ENCODE results near the gene FAT2.
"Not testable (repeated sequence)": the region's sequence is repeated elsewhere in the genome, so short reads cannot be mapped to it uniquely, and the experiment has no call there.

FAT2 gene

DNA sequence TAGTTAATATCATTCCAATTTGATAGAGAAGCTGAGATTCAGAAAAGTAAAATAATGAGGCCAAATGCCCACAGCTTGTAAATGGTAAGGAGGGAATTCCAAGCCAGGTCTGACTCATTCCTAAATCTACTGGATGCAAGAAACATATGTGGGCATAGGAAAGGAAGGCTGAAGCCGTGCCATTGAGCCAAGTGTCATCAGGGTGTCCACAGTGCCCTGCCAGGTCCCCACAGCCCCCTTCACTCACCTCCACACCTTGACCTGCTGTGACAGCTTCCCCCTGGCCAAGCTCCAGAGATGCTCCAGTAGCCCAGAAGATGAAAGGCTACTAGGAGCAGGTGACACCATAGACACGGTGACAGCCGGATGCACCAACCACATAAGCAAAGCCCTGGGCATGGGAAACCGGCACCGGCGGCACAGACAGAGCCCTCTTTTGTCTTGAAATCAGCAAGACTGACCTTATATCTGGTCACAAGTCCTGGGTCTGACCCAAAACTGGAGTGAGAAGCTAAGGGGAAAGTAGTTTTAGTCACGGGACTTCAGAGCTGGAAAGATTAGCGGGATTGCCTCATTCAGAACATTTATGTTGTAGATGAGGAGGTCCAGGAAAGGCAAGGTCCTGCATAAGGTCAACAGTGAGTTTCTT, 20.1 kb upstream of the FAT2 start:
- DNase-seq: no peak

DNA sequence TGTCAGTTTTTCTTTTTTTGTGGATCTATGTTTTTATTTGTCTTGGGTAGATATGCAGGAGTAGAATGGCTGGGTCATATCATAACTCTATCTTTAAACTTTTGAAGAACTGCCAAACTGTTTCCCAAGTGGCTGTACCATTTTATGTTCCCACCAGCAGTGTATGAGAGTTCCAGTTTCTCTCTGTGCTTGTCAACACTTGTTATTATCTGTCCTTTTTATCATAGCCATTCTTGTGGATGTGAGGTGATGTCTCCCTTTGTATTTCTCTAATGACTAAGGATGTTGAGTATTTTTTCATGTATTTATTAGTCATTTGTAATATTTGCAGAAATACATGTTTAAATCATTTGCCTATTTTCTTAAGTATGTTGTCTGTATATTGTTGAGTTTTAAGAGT, 17.4 kb upstream of the FAT2 start:
- DNase-seq: no peak

DNA sequence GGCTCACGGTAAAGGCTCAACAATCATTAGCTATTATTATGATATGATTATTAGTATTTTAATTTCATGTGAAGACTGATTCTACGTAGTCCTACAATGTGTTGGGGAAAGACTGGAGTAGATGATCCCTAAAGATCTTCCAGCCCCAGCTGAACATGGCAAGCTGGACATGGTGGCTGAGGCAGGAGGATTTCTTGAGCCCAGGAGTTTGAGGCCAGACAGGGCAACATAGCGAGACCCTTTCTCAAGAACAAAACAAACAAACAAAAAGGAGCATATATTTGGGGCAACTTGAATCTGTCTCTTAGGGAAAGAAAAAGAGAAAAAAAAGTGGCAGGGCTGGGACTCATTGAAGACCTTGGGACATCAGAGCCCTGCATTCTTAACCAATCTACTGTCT, 16.2 kb upstream of the FAT2 start:
- no peak for DNase-seq

DNA sequence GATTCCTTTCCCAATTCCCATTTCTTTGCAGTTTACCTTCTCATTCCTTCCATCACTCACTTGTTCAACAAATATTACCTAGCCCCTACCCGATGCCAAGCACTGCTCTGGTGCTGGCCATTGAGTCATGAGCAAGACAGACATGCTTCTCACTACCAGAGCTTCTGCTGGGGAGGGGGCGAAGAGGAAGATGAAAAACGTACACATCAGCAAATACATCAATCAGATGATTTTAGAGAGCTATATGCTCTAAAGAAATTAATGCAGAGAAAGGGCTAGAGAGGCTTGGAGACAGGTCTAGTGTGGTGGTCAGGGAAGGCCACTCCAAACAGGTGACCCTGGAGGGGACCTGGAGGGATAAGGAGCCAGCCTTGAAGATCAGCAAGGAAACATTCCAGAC, 14.4 kb upstream of the FAT2 start:
- no peak for DNase-seq

DNA sequence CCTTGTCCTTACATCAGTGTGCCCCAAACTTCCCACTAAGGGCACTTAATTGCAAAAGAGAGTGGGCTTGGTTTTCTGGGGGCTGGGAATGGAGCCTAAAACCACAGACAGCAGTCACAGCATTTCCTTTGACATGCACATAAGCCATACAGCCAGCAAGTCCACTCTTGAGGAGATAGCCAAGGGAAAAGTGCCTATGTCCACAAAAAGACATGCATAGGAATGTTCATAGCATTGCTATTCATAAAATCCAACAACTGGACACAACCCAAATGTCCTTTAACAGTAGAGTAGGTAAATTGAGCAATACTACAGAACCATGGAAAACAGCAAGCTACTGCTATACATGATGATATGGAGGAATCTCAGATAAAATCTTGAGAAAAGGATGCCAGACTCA, 11.7 kb upstream of the FAT2 start:
- DNase-seq: no peak

DNA sequence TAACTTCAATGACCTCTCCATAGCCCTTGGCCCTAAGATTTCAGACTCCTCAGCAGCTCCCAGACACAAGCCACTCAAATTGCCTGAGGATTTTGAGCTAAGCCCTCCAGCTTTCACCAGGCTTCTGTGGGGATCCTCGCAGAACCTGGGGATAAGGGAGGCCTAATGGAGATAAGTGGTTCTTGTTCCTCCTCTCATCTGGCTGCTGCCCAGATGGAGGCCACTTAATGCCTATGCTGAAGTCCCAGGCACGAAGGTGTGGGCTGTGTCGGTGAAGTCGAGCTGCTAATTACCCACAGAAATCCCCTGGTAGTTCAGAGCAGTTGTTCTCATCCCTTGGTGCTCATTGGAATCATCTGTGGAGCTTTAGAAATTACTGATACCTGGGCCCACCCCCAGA, 10.3 kb upstream of the FAT2 start:
- DNase-seq: no peak

DNA sequence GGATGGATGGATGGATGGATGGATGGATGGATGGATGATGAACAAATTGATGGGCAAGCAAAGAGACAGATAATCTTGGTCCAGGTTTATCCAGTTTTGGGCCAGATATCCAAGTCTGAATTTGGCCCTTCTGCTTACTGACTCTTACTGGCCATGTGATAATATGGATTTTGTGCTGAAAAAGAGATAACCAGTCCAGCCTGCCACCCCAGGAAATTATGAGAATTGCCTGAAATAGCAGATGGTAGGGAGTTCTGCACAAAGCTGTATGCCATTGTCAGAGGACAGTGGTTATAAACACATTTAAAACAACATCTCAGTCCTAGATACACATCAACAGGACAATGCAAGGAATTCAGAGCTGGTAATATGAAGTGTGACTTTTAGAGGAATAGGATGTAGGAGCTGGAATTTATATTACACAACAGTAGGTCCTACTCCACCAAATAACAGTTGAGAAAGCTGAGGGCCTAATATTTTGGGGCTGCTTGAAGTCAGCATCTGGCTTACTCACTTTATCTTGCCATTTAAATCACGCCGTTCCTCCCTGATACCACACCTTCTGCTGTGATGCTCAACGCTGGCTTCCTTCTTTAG, 9.0 kb upstream of the FAT2 start:
- DNase-seq: no peak

DNA sequence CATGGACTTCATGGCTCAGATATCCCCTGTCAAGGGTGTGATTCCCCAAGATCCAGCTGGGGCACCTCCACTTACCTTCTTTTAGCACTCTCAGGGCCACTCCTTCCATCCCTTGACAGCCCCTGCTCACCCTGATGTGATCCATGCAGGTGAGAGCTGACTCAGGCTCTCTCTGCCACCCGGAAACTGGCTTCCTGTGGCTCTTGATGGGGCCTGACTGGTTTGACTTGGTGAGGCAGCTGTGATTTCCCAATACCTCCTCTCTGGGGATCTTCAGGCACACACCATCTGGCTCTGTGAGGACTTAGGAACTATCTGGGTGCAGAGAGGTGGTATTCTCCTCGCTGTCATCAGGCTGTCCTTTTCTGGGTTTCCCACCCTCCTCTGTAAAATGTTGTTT, 7.9 kb upstream of the FAT2 start:
- no peak for DNase-seq

DNA sequence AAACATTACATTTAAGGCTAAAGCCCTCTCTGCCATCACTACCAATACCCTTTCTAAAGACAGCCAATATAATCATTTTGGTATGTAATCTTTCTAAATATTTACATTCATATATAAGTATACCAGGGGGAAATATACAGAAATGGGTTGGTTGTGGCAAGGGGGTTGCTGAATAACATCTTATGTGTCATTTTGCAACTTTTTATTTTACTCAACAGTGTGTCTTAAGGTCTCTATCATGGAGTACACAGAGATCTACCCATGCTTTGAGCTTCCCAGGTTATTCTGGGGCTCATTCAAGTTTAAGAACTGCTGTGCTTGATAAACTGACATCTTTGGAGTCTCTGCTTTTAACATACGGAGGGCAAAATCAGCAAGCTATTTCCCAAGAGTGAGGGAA, 7.4 kb upstream of the FAT2 start:
- DNase-seq: no peak

DNA sequence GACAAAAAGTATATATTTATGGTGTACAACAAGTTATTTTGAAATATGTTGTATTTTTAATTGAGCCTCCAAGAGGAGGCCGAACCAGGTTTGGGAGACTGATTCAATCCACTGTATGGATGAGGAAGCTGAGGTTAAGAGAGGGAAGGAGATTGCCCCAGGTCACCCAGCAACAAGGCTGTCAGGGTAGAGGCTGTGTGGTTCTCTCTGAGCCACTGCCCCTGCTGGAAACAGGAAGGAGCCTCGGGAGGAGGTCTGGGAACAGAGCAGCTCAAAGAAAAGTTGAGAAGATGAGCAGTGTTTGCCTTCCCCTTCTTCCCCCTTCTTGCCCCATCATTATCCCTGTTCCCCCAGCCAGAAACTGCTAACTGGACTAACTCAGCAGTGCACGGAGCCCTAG, 6.6 kb upstream of the FAT2 start:
- DNase-seq: no peak

DNA sequence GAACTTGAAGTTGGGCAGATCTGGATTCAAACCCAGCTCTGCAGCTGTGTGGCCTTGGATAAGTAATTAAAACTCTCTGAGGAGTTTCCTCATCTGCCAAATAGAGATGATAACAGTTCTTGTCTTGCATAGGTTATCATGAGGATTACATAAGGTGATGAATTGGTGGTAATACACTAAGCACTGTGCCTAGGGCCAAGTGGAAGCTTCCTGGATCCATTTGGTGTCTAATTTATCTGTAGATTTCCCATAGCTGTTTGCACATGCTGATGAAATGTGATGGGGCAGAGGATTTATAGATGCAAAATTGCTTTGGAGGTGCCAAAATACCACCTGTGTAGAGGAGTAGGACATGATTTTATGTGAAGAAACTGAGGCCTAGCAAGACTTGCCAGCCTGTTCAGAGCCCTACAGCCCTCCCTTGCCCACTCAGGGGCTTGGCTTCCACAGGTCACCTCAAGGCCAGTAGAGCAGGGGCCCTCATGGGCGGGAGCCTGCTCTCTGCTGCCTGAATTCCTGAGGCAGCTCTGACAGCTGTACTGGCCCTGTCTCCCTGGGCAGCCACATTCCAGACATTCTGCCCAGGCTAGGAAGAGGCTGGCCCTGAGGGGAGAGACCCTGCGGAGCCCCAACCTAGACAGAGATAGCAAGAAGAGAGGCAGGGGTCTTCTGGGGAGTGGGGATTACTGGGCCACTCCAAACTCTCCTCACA, 5.9 kb upstream of the FAT2 start:
- no peak for DNase-seq

DNA sequence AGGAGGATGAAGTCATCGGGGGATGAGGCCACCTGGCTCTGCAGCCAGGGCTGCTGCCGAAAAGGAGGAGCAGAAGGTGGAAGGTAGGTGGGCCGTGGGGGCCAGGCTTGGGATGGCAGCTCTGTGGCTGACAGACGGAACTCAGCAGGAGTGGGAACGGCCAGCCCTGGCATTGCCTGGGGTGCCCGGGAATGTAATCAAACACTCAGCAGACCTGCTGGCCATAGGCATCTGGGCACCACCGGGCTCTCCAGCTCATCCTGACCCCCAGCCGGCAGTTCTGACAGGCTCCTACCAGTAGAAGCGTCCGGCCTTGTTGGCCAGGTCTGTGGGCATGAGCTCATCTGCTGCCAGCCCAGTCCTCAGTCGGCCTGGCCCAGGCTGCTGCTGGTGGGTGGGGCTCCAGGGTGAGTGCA, 4.3 kb upstream of the FAT2 start:
- no peak for DNase-seq

DNA sequence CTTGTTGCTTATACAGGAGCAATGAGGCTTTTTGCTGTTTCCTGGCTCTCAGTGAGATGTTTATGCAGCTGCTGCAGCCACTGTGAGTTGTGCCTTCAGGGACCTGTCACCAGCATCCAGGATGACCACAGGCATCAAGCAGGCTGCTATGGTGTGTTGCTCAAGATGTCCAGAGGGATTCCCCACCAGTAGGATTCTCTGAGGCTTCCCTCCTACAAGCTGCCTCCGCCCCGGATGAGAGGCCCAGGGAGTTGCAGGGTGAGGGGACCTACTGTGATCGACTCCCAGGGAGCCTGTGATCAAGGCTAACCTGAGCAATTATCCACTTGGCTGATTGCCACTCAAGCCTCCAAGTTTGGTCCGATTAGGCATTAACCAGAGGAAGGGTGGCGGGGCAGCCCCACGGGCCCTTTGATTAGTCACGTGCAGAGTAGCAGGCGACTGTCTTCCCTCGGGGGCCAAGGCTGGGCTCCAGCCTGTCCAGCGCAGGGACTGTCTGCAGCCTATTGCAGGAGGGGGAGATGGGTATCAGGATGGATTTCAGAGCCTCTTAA, 1.8 kb upstream of the FAT2 start:
- no peak for DNase-seq

DNA sequence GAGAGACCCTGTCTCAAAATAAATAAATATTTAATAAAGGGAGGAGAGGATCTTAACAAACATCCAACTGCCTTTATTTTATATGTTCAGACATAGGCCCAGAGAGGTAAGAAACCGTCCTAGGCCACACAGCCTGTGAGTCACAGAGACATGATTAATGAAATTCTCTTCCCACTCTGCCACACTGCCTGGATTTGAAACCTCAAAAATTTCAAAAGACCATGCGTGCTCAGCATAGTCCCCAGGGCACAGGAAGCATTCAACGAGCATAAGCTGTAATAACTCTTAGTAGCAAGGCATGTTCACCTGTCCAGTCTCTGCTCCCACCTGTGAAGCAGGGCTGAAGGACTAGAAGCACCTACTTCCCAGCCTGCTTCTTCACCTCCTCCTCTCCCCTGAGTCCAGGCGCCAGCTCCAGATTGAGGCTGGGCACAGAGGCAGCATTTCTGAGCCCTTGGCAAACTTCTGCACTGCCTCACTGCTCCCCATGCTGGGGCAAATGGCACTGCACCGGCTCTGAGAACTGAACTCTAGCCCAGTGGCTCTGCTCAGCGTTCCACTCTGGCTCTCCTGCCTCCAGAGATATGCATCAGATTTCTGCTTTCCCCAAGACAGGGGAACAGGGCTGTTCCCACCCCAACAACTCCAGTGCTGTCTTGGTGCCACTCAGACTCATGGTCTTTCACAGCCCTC, 1.1 kb downstream of the FAT2 start:
- no peak for DNase-seq

DNA sequence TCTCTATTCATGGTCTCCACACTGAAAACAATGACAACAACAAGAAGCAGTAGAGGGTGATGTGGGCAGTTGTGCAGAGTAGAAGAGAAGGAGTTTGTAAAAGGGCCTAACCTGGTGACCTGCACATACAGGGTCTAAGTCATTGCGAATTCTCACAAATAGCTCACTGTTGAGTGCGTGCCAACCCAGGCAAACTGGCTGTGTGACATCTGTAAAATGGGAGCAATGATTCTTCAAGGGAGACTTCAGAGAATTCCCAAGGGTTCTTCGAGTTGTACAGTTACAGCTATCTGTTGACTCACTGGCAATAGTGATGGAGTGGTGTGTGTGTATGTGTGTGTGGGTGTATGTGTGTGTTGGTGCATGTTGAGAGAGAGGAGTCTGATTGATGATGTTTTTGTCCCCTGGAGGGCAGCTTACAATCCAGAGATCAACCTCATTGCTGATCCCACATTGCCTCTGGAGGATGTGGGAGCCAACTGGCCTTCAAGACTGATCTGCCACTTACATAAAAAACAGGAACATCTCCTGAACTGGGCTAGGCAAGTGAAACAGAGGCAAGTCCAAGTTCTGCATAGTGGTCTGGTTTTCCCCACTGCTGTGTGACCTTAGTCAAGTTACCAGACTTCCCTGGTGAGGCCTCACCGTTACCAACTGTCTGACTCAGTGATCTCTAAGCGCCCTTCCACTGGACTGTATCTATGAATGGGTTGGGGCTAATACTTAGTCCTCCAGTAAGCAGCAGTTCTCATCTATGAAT, 3.2 kb downstream of the FAT2 start:
- DNase-seq: no peak

DNA sequence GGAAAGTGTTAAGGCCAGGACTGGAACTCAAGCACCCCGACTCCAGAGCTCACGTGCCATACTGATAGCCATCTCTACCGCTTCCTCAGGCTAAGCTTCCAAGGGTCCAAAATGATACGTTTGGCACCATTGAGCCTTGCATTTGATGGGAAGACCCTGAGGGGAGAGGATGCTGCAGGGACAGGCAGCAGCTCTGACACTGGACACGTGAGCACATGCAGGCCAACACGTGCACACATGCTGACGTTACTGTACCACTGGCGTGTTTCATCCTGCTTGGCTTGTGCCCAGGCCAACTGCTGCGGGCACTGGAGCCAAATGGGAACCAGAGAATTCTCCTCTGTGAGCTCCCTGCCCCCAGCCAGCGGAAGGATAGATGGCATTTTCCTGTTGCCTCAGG, 5.2 kb downstream of the FAT2 start:
- DNase-seq: peak; percentile 76

DNA sequence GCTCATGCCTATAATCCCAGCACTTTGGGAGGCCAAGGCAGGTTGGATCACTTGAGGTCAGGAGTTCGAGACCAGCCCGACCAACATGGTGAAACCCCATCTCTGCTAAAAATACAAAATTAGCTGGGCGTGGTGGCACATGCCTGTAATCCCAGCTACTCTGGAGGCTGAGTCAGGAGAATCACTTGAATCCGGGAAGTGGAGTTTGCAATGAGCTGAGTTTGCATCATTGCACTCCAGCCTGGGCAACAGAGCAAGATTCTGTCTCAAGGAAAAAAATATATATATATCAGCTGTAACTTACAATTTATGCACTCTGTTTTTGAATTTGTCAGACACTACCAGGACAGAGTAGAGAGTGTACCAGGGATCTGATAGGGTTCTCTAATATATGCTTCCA, 5.8 kb downstream of the FAT2 start:
- DNase-seq: not testable (repeated sequence)

DNA sequence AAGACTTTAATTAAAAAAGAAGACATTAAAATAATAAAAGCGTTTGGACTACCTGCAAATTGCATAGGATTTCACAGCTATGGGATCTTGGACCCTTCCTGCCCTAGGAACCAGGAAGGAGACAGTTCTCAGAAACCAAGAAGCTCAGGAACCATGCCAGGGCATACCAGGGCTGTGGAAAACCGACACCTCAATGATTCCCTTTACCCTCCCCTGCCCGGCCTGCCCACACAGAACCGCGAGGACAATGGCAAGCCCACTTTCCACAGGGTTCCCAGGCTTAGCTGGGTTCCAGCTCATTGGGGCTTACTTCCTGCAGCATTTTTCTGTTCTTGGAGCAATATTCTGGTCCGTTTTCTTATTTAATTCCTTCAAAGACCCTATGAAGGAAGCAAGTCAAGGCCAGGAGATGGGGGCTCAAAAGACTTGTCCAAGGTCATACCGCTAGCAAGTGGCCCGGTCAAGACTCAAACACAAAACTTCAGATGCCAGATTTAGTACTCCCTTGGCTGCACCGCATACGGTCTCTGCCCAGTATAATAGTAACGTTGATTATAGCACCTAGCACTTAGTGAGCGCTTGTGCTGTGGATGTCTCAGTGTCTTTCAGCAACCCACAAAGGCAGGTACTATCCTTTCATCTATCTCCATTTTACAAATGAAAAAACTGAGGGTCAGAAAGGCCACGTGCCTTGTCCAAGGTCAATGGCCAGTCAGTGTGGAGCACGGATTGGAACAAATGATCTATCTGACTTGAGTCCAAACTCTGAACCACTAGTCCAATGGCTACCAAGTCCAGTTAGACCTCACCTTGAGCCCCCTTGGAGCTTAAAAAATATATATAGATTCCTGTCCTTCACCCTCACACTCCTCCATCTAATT, 6.8 kb downstream of the FAT2 start:
- no peak for DNase-seq

DNA sequence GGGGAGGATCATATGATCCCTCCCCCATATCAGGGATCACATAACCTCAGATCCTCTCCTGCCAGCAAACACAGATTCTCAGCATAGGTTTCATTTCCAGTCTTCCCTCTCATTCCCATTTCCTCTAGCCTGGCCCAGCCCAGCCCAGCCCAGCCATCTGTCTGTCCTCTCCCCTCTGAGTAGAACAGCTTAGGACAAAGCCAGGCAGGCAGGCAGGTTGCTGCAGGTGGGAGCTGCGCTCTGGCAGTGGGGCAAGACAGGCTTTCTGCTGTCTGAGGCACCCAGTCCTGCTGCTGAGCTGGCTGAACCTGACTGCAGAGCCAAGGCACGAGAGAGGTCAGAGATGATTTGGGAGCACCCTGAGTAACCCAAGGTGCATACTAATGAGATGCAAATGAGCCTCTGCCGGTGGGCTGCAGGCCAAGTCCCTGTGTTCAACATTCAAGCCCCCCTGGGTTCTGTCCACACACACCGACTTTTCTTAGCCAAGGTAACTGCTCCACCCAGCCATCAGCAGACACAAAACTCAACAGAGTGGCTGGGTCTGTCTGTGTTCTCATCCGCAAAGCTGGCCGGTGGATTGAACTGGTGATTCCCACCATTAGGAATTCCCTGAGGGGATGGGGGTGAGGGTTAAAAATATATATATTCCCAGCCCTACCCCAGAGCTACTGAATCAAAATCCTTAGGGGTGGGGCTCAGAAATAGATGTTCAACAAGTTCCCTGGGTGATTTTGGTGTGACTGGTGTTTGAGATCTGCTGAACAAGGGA, 9.1 kb downstream of the FAT2 start:
- peak; percentile 68 for DNase-seq

DNA sequence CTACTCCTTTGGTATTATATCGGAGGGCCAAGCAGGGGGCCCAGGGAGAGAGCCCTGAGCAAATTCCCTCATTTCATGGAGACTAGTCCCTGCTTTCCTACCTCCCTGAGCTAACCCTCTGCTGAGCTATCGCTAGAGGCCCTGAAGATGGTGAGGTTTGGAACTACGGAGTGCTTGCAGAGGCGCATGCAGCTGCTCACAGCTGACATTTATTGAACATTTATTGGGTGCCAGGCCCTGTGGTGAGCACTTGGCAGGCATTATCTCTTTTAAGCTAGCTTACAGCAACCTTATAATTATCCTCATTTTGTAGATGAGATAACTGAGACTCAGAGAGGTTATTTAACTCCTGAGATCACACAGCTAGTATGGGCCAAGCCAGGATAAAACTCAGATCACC, 9.8 kb downstream of the FAT2 start:
- no peak for DNase-seq

DNA sequence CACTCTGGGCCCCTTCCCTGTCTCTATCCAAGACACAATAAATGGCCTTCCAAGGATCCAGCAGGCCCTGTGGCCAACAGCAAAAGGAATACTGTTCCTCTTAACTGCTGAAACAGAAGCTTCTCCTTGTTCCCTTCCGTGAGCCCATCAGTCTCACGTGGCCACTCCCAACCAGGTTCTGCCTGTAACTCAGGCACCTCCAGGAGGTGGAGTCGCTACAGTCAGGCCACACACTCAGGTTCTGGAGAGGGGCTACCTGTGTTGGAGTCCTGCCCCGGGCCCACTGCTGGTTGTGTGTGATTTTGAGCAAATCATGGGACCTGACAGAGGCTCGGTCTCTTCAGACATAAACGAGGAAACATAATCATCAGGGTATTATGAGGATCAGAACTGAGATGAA, 10.3 kb downstream of the FAT2 start:
- no peak for DNase-seq
